ENCODE results near the gene ZC3H7A. TPM values are rescaled to one million over a fixed set of nuclear protein-coding genes. Genes with fewer than 3 reads are reported as not detected.

The ZC3H7A gene
- total RNA-seq: 10 to 100 TPM; 69.3 to 69.7 TPM

DNA sequence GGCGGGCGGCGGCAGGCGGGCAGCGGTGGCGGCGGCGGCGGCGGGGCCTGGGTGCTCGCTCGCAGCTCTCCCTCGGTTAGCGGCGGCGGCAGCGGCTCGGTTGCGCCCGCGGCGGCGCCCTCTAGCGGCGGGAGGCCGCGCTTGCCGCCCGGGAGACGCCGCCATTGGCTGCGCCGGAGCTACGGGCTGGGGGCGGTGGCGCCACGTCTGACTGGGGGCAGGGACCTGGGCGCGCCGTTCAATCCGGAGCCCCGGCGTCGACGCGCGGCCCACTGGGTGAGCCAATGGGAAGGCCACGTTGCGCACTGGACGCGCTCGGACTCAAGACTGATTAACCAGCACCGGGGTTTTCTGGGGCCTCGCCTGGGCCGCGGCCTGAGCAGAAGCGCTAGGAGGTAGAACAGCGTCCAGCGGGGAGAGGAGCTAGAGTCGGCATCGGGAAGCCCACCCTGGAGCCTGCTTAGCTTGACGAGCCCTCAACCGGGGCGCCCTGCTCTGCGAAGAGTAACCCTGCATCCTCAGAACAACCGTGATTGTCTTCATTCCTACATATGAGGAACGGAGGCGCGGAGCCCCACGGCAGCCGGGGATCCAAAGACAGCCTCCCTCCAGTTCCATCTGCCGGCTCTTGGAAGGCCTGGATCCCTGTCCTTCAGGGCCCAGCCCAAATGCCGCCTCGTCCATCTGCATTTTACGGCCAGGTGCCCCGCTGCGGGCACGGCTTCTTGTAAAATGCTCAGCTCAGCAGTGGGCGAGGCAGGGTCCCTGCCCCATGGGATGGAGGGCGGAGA lies at the start of gene ZC3H7A:
TSS of gene ZC3H7A (minus strand) at position 93 of the 791 bp plus-strand sequence. CDS start 14,904 bp downstream, outside the sequence.

DNA sequence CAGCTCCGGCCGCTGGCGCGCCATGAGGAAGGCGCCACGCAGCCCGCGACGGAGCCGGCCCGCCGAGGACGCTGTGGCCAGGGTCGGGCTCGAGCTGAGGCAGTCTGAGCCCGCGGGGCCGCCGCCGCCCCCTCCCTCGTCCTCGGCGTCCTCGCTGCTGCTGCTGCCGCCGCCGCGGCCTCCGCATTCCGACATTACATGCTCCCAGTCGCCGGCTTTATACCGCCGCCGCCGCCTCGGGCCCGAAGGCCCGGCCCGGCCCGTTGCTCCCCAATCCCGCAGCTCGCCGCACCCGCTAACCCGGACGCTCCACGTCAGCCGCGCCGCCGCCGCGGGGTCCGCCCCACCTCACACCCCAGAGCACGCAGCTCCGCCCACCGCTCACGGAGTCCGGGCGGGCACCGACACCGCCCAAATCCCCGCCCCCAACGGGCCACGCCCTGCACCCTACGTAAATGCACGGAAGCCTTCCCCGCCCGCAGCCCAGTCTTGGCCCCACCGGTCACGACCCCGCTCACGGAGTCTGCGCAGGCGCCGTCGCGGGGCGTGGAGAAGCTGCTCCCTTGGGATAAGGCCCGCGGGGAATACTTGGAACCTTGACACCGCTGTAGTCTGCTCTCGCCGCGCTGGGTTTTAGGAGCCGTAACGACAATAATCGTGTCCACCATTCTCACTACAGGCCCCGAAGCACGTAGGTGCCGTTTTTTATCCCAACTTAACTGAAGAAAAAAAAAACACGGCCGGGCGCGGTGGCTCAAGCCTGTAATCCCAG lies 54.3 kb downstream of the ZC3H7A start, which contains the start of gene TXNDC11:
TSS of gene TXNDC11 (minus strand) at position 322 of the 772 bp plus-strand sequence. CDS start at position 195, 127 bp downstream.

Other genes starting within 250 kb of the ZC3H7A start
- gene LITAF, start 210.3 kb downstream of the ZC3H7A start, total RNA-seq: 100 to 1,000 TPM; 163 to 171 TPM
- gene SNN, start 128.8 kb downstream of the ZC3H7A start, total RNA-seq: 10 to 100 TPM; 31.5 to 31.9 TPM
- gene TXNDC11, start 54.4 kb downstream of the ZC3H7A start, total RNA-seq: 10 to 100 TPM; 36.8 to 38.3 TPM
- gene RSL1D1, start 54.3 kb upstream of the ZC3H7A start, total RNA-seq: 100 to 1,000 TPM; 242 to 247 TPM
- 100 to 1,000 TPM in 1 of 2 experiments, 10 to 100 TPM in 1; 96.1 to 101 TPM for gene GSPT1, start 118.7 kb upstream of the ZC3H7A start, total RNA-seq
- 10 to 100 TPM in 1 of 2 experiments, 1 to 10 TPM in 1; 6.0 to 10.2 TPM for gene NPIPB2, start 144.8 kb upstream of the ZC3H7A start, total RNA-seq
- gene TNFRSF17, start 168.0 kb upstream of the ZC3H7A start, total RNA-seq: not detected
- 10 to 100 TPM; 19.1 to 20.3 TPM for gene SNX29, start 179.5 kb upstream of the ZC3H7A start, total RNA-seq

Measured in activated naive CD4-positive, alpha-beta T cell treated with anti-CD3 and anti-CD28 coated beads, Interleukin-2, amount 10 ng/mL, durations not matched to agents 5 hours and 36 hours (primary cell).